Muscle of leg (tissue), 16 donors: ENCODE measurements around the gene EPX. TPM values are rescaled to one million over a fixed set of nuclear protein-coding genes. Genes with fewer than 3 reads are reported as not detected.
"Not testable (repeated sequence)": the region's sequence is repeated elsewhere in the genome, so short reads cannot be mapped to it uniquely, and the experiment has no call there.

Experiments
- DNase-seq: peaks from one replicate; pipeline ENCODE4 v3.0.0; 2013
- H3K27ac ChIP-seq: one replicate; pipeline ENCODE4 v1.5.1; 2013; ENCODE audit warnings: mild to moderate bottlenecking, low read length, control low read depth
- H3K27me3 ChIP-seq: one replicate; pipeline ENCODE4 v1.6.1; 2013; ENCODE audit warnings: low read length; ENCODE audit not compliant: control insufficient read depth, insufficient read depth
- H3K36me3 ChIP-seq: one replicate; pipeline ENCODE4 v1.6.1; 2013; ENCODE audit warnings: low read length; ENCODE audit not compliant: control insufficient read depth, insufficient read depth
- H3K4me1 ChIP-seq: one replicate; pipeline ENCODE4 v1.6.1; 2013; ENCODE audit warnings: low read length; ENCODE audit not compliant: control insufficient read depth, insufficient read depth
- H3K4me3 ChIP-seq: one replicate; pipeline ENCODE4 v1.5.1; 2013; ENCODE audit warnings: low read length, control low read depth
- H3K9me3 ChIP-seq: replicated peaks from 2 replicates; pipeline ENCODE4 v1.6.1; 2013; ENCODE audit warnings: low read depth, low read length; ENCODE audit not compliant: control insufficient read depth
- WGBS: methylation state at CpG from one replicate; pipeline ENCODE4 v1.1.5; 2013; ENCODE audit warnings: missing lambda C conversion rate; ENCODE audit not compliant: insufficient coverage; 5-methylcytosine and 5-hydroxymethylcytosine counted together
- long read RNA-seq, 11 donors: transcript quantifications; one replicate each; lab custom pipeline, GENCODE V29; 2026
- polyA plus RNA-seq, 8 donors: library from polyadenylated mRNA; unstranded; fragments of 120-200 nt; gene quantifications; one replicate each; pipeline versions ENCODE4 v1.2.1 to v1.2.3, GENCODE V29; 2013; ENCODE audit warnings: inconsistent platforms in 1 of 8, low replicate concordance in 1 of 8; ENCODE audit not compliant: insufficient read length in 8 of 8, insufficient read depth in 1 of 8
- total RNA-seq: library from RNA; stranded (reverse); fragments of 120-200 nt; gene quantifications from one replicate; pipeline ENCODE4 v1.2.4, GENCODE V29; 2013

Gene EPX
- total RNA-seq (0.09 TPM), polyA plus RNA-seq (1 to 10 TPM in 1 of 8 donors, under 1 TPM in 7; 0.26 to 1.0 (median 0.41) TPM)
- long read RNA-seq, donor 1: 0 reads
- long read RNA-seq, donor 2: 0 reads
- long read RNA-seq, donor 3: 0 reads
- long read RNA-seq, donor 4: 0 reads
- long read RNA-seq, donor 5: 0 reads
- long read RNA-seq, donor 6: 0 reads
- long read RNA-seq, donor 7: 0 reads
- long read RNA-seq, donor 8: 0 reads
- long read RNA-seq, donor 9: 0 reads
- long read RNA-seq, donor 10: 0 reads
- long read RNA-seq, donor 11: 0 reads

- peaks cover 15% of the 10 kb centered on the region for H3K27me3 ChIP-seq
- H3K27ac ChIP-seq: no peak within 1 kb of the TSS
- WGBS: 14% methylated on average over 5 of the region's 6 CpGs
- no peaks in the 10 kb centered on the region for H3K9me3 ChIP-seq
- H3K4me1 ChIP-seq: peaks cover 5% of the 10 kb centered on the region
- no peaks in the 10 kb centered on the region for H3K36me3 ChIP-seq
- no peak within 1 kb of the TSS for H3K4me3 ChIP-seq
- DNase-seq: no peak
Observed at GRCh38 chr17:58192612-58193011, at the start of gene EPX. Gene EPX, plus strand, starts transcription at chr17:58192726. Its CDS starts 121 bp downstream, at chr17:58192847.

GRCh38 chr17:58143335-58143734, 49.2 kb upstream of the EPX start:
- DNase-seq, H3K27ac ChIP-seq, H3K36me3 ChIP-seq, H3K4me3 ChIP-seq, H3K4me1 ChIP-seq, H3K9me3 ChIP-seq, H3K27me3 ChIP-seq: not testable (repeated sequence)
- WGBS: 60% methylated on average over 1 of the region's 4 CpGs

- Histone ChIP-seq H3K27ac (no peak overlapping the region), H3K27me3 (peaks cover 2% of the 10 kb centered on the region), H3K4me1 (no peaks in the 10 kb centered on the region), H3K9me3 (peaks cover 9% of the 10 kb centered on the region), H3K36me3 (no peaks in the 10 kb centered on the region), H3K4me3 (no peak overlapping the region)
- WGBS: no CpG with 5 or more reads among the region's 1 CpG
- DNase-seq: no peak
Observed at GRCh38 chr17:58144801-58145200, 47.7 kb upstream of the EPX start.

GRCh38 chr17:58147930-58148434, 44.5 kb upstream of the EPX start, which contains the start of gene OR4D1:
Gene OR4D1, plus strand, starts transcription at chr17:58148384. Its CDS starts 6,770 bp downstream, at chr17:58155154.
- no CpG with 5 or more reads among the region's 1 CpG for WGBS
- H3K27me3 ChIP-seq: peaks cover 13% of the 10 kb centered on the region
- H3K27ac ChIP-seq: no peak within 1 kb of the TSS
- no peaks in the 10 kb centered on the region for H3K4me1 ChIP-seq
- no peak within 1 kb of the TSS for H3K4me3 ChIP-seq
- H3K9me3 ChIP-seq: peaks cover 9% of the 10 kb centered on the region
- DNase-seq: no peak
- H3K36me3 ChIP-seq: no peaks in the 10 kb centered on the region

GRCh38 chr17:58148609-58149008, 43.9 kb upstream of the EPX start:
- Histone ChIP-seq H3K4me3 (no peak overlapping the region), H3K27me3 (peaks cover 15% of the 10 kb centered on the region), H3K36me3 (no peaks in the 10 kb centered on the region), H3K9me3 (peaks cover 7% of the 10 kb centered on the region), H3K4me1 (no peaks in the 10 kb centered on the region), H3K27ac (no peak overlapping the region)
- no peak for DNase-seq
- WGBS: no CpG with 5 or more reads among the region's 3 CpGs

- Histone ChIP-seq H3K27me3 (peaks cover 19% of the 10 kb centered on the region), H3K4me3 (no peak overlapping the region), H3K4me1 (no peaks in the 10 kb centered on the region), H3K9me3 (no peaks in the 10 kb centered on the region), H3K36me3 (no peaks in the 10 kb centered on the region), H3K27ac (no peak overlapping the region)
- no peak for DNase-seq
- 64% methylated on average over 3 of the region's 6 CpGs for WGBS
Observed at GRCh38 chr17:58150394-58150793, 42.1 kb upstream of the EPX start.

GRCh38 chr17:58153046-58153445, 39.5 kb upstream of the EPX start:
- no peak overlapping the region for H3K27ac ChIP-seq
- 63% methylated on average over 1 of the region's 2 CpGs for WGBS
- no peaks in the 10 kb centered on the region for H3K9me3 ChIP-seq
- DNase-seq: no peak
- H3K36me3 ChIP-seq: no peaks in the 10 kb centered on the region
- H3K27me3 ChIP-seq: peaks cover 42% of the 10 kb centered on the region
- H3K4me3 ChIP-seq: no peak overlapping the region
- H3K4me1 ChIP-seq: peaks cover 5% of the 10 kb centered on the region

GRCh38 chr17:58153671-58154070, 38.9 kb upstream of the EPX start:
- Histone ChIP-seq H3K9me3 (no peaks in the 10 kb centered on the region), H3K4me3 (no peak overlapping the region), H3K27me3 (peaks cover 42% of the 10 kb centered on the region), H3K27ac (no peak overlapping the region), H3K36me3 (no peaks in the 10 kb centered on the region), H3K4me1 (peaks cover 5% of the 10 kb centered on the region)
- no peak for DNase-seq

- Histone ChIP-seq H3K27me3 (peaks cover 40% of the 10 kb centered on the region), H3K36me3 (no peaks in the 10 kb centered on the region), H3K4me1 (peaks cover 5% of the 10 kb centered on the region), H3K9me3 (no peaks in the 10 kb centered on the region), H3K4me3 (no peak overlapping the region), H3K27ac (no peak overlapping the region)
- peak; percentile 1 for DNase-seq
- under 1% methylated on average over 62 of the region's 65 CpGs for WGBS
Observed at GRCh38 chr17:58156839-58157803, 35.4 kb upstream of the EPX start.

GRCh38 chr17:58158181-58158580, 34.3 kb upstream of the EPX start:
- peaks cover 33% of the 10 kb centered on the region for H3K27me3 ChIP-seq

More at GRCh38 chr17:58158181-58158580, 34.3 kb upstream of the EPX start:
- peaks cover 5% of the 10 kb centered on the region for H3K4me1 ChIP-seq
- no CpG with 5 or more reads among the region's 2 CpGs for WGBS
- no peaks in the 10 kb centered on the region for H3K36me3 ChIP-seq
- DNase-seq: no peak
- H3K4me3 ChIP-seq: no peak overlapping the region
- no peak overlapping the region for H3K27ac ChIP-seq
- H3K9me3 ChIP-seq: no peaks in the 10 kb centered on the region
